NCI-H345 (cell line): ENCODE results near the gene CALHM2.

Source experiments
- DNase-seq: peaks from one replicate; lab custom pipeline; 2025; lab: John Stamatoyannopoulos, UW

CALHM2 gene

DNA sequence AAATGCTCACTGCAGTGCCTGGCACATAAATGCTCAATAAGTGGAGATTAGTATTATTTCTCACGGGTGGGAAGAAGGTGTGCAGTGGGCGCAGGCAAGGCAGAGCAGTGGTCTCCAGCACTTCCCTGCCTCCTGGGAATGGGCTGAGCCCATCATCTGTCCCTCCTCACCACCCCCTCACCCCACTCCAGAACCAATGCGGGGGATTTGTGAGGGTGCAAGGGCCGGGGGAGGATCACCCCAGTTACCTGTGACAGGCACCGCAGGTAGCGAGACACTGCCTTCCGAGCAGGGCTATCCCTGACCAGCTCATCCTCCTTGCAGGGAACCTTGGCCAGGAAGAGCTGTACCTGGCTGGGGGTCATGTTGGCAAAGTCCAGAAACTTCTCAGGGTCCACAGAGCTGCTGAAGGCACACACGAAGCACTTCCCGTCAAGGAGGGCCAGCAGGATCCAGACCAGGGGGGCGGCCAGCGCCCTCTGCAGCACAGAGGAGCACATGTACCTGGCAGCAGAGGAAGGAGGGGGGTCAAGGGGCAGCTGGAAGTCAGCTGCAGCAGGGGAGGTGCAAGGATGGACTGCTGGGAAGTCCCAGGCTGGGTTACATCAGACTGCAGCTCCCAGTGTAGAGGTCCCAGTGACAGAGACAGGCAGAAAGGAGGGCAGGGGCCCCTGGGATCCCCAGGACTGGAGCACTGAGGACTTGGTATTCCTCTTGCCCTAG is 24.0 kb upstream of the CALHM2 start:
- DNase-seq: no peak

GRCh38 chr10:103475437-103475836 is 23.3 kb upstream of the CALHM2 start:
- DNase-seq: no peak

- DNase-seq: no peak
Measured at GRCh38 chr10:103474077-103474476, 21.9 kb upstream of the CALHM2 start.

DNA sequence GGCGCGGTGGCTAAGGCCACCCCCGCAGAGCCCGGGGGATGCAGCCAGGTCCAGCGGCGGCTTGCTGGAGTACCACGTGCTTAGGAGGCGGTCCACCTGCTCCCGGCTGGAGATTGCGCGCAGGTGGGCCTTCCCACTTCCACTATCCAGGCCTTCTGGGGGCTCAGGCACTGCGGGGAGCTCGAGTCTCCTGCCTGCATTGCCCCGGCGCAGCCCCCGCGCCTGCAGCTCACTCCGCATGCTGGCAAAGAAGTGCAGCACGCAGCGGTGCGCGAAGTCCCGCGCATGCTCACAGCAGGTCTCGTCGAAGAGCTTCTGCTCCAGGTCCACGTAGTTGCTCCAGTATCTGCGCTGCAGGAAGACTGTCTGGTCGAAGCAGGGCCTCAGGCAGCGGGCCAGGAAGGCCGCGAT is 21.1 kb upstream of the CALHM2 start:
- no peak for DNase-seq

- DNase-seq: no peak
Measured at GRCh38 chr10:103472005-103472404, 19.8 kb upstream of the CALHM2 start.

GRCh38 chr10:103470761-103471653 is 18.8 kb upstream of the CALHM2 start:
- no peak for DNase-seq

GRCh38 chr10:103469201-103469600 is 17.0 kb upstream of the CALHM2 start:
- DNase-seq: no peak

DNA sequence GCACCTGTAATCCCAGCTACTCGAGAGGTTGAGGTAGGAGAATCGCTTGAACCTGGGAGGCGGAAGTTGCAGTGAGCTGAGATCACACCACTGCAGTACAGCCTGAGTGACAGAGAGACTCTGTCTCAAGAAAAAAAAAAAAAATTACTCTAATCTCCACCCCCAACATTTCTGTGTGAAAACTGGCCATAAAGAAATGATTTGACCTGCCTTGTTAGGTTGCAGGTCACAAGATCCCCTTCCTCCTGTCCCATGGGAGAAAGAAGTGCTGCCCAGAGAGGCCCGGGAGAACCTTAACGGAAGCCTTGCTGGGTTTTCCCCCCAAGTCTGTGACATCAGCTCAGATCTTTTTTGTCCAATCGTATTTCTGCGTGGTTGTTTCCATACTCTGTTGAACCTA is 15.2 kb upstream of the CALHM2 start:
- no peak for DNase-seq

GRCh38 chr10:103466734-103467133 is 14.6 kb upstream of the CALHM2 start:
- no peak for DNase-seq

DNA sequence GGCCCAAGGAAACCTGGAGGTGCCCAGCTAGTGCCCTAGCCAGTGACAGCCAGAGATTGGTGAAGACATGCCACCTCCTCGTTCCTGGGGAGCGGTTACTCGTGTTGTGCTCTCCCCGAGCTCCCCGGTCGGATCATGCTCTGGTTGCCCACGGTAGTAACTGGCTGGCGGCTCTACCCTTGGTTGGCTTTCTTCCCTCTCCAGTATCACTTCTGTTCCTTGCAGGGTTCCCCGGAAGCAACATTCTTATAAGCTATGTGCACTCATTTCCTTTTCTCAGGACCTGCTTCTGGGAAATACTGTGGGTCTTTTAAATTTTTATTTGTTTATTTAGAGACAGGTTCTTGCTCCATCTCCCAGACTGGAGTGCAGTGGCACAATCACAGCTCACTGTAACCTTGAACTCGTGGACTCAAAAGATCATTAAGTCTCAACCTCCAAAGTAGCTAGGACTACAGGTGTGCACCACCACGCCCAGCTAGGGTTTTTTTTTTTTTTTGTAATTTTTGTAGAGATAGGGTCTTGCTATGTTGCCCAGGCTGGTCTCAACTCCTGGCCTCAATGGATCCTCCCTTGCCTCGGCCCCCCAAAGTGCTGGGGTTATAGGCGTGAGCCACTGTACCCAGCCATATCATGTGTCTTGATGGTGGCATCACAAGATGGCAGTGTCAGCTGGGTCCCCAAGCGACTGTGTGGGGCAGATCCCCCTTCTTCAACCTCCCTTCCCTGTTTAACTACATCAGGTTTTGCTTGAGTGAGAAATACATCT is 13.4 kb upstream of the CALHM2 start:
- no peak for DNase-seq

DNA sequence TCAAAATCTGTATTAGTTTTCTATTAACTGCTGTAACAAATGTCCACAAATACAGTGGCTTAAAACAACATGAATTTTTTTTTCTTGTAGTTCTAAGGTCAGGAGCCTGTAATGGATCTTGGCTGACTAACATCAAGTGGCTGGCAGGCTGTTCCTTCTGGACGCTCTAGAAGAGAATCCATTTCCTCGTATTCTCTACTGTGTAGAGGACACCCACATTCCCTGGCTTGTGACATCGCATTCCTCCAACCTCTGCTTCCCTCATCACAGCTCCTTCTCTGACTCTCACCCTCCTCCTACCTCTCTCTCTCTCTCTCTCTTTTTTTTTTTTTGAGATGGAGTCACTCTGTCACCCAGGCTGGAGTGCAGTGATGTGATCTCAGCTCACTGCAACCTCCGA is 11.3 kb upstream of the CALHM2 start:
- DNase-seq: no peak

GRCh38 chr10:103459615-103460014 is 7.4 kb upstream of the CALHM2 start:
- no peak for DNase-seq

GRCh38 chr10:103458720-103459119 is 6.5 kb upstream of the CALHM2 start, which contains the start of gene CALHM1:
CALHM1 (minus strand) TSS chr10:103458900; CDS start chr10:103458751, 149 bp downstream.
- DNase-seq: peak; percentile 34

- DNase-seq: no peak
Measured at GRCh38 chr10:103457896-103458583, 5.9 kb upstream of the CALHM2 start.

DNA sequence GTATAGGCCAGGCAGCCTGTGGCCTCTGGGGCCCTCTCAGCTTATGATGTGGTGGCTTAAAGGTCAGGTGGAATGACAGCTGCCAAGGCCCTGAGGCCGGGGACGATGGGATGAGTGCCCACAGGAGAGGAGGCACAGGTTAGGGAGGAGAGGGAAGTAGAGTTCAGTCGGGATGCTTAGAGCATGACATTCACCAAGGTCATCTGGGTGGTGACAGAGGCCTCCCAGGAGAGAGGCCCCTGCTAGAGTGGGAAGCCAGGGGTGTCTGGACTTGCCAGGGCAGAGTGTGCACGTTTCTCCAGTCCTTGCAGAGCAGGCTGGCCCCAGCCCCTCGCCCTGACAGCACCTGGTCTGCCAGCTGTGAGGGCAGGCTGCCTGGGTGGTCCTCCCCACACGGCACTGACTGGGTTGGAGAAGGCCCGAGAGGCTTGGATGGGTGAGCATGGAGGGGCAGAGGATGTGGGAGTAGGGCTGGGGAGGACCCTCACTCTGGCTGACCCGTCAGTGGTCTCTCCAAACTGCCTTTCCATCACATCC is 5.1 kb upstream of the CALHM2 start:
- DNase-seq: no peak

DNA sequence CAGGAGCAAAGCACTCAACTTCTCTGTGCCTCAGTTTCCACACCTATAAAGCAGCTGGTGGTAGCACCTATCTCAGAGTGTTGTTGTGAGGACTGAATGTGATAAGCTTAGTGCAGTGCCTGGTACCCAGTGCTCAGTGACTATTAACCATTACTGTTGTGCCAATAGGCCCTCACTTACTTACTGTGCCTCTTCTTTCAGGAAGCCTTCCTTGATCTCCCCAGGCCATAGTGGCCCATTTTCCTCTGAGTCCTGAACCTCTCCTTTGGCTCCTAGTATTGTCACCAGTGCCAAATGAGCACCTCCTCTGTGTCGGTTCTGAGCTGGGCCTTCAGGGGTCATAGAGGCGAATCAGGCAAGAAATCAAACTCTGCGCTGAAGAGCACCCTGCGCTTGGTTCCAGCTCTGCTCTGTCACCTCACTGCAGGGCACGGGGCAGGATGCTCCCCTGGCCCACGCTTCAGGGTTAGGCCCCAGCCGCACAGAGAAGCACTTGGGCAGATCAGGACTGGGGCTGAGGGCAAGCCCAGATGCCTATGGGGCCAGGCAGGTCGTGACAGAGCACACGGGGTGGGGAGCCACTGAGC is 4.0 kb upstream of the CALHM2 start:
- no peak for DNase-seq

- DNase-seq: no peak
Measured at GRCh38 chr10:103455235-103455634, 3.1 kb upstream of the CALHM2 start.

DNA sequence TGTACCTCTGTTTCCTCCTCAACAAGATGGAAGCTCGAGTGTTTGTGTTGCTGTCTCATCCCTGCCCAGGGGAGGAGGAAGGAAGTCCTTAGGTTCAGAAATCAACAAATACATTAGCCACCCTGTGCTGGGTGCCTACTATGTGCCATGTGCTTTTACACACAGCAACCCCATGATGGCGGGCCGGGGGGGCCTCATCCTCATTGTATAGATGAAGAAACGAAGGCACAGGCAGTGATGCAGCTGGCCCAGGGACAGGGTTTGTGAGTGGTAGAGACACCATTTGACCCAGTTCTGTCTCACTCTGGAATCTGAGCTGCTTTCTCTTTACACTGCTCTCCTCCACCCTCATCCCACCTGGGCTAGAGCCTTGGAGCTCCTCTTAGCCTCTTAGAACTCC is 1.9 kb upstream of the CALHM2 start:
- no peak for DNase-seq

- no peak for DNase-seq
Measured at GRCh38 chr10:103452506-103453230, 498 bp upstream of the CALHM2 start.

DNA sequence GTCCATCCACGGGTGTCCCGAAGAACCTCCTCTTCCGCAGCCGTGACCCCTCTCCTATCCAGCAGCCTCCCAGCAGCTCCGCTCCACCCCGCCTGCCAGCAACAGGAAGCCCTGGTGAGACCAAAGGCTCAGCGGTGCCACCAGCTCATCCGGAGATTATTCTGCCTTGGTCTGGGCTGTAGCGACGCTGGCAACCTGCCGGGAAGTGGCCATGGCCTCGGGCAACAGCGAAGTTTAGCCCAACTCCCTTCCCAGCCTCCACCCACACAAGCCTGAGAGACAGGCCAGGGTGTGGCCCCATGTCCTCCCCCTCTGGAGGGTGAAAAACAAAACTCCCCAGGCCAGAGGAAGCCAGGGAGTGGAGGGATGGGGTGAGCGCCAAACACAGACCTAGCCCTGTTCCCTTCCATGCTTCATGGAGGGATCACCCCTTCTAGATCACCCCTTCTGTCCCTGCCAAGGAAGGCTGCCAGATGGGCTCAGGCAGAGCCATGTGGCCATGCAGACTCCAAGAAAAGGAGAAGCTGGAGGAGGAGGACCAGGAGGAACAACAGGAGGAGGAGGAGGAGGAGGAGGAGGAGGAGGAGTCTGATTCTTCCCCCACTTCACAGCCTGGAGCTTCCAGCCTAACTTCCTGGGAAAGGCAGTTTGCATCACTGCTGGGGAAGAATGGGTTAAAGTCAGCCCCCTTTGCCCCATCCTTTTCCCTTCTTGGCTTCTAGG is 918 bp downstream of the CALHM2 start:
- no peak for DNase-seq
